HEK293 (cell line): ENCODE results near the gene TRAF5.

Experiments
- HOXC10 ChIP-seq: sonication (generic); formaldehyde crosslinking; IDR thresholded peaks from 2 replicates; pipeline ENCODE4 v1.8.1; 2023; ENCODE audit warnings: mild to moderate bottlenecking, missing genetic modification reagents
- KLF8 ChIP-seq: fragments of 450-650 bp; formaldehyde crosslinking; IDR thresholded peaks from 2 replicates; pipeline ENCODE4 v1.5.1; 2016; ENCODE audit warnings: missing biosample characterization, missing genetic modification characterization
- KLF9 ChIP-seq: fragments of 450-650 bp; formaldehyde crosslinking; IDR thresholded peaks from 2 replicates; pipeline ENCODE4 v1.5.1; 2016; ENCODE audit warnings: missing biosample characterization, missing genetic modification characterization, low read depth
- RBAK ChIP-seq: fragments of 450-650 bp; formaldehyde crosslinking; IDR thresholded peaks from 2 replicates; pipeline ENCODE4 v1.5.1; 2016; ENCODE audit warnings: missing biosample characterization, missing genetic modification characterization
- SCRT2 ChIP-seq: fragments of 450-650 bp; formaldehyde crosslinking; IDR thresholded peaks from 2 replicates; pipeline ENCODE4 v1.5.1; 2016; ENCODE audit warnings: missing biosample characterization, missing genetic modification characterization
- SP7 ChIP-seq: fragments of 450-650 bp; formaldehyde crosslinking; IDR thresholded peaks from 2 replicates; pipeline ENCODE4 v1.5.1; 2016; ENCODE audit warnings: missing biosample characterization, missing genetic modification characterization
- YY1 ChIP-seq: fragments of 450-650 bp; formaldehyde crosslinking; IDR thresholded peaks from 2 replicates; pipeline ENCODE4 v1.5.1; 2018; ENCODE audit warnings: missing biosample characterization, missing genetic modification characterization
- ZFP37 ChIP-seq: fragments of 450-650 bp; formaldehyde crosslinking; IDR thresholded peaks from 2 replicates; pipeline ENCODE4 v1.5.1; 2016; ENCODE audit warnings: missing biosample characterization, missing genetic modification characterization
- ZNF184 ChIP-seq: fragments of 450-650 bp; IDR thresholded peaks from 2 replicates; pipeline ENCODE4 v1.5.1; 2018; ENCODE audit warnings: missing biosample characterization, mild to moderate bottlenecking, missing genetic modification characterization
- ZNF19 ChIP-seq: fragments of 450-650 bp; formaldehyde crosslinking; IDR thresholded peaks from 2 replicates; pipeline ENCODE4; 2016; ENCODE audit warnings: missing biosample characterization, missing genetic modification characterization, low read depth
- ZNF202 ChIP-seq: fragments of 450-650 bp; formaldehyde crosslinking; IDR thresholded peaks from 2 replicates; pipeline ENCODE4 v1.5.1; 2016; ENCODE audit warnings: missing biosample characterization, missing genetic modification characterization, borderline replicate concordance
- ZNF266 ChIP-seq: fragments of 450-650 bp; formaldehyde crosslinking; IDR thresholded peaks from 2 replicates; pipeline ENCODE4 v1.5.1; 2016; ENCODE audit warnings: missing biosample characterization, missing genetic modification characterization, low read depth
- ZNF324 ChIP-seq: fragments of 450-650 bp; formaldehyde crosslinking; IDR thresholded peaks from 2 replicates; pipeline ENCODE4 v1.5.1; 2016; ENCODE audit warnings: missing biosample characterization, missing genetic modification characterization
- ZNF433 ChIP-seq: fragments of 450-650 bp; formaldehyde crosslinking; IDR thresholded peaks from 2 replicates; pipeline ENCODE4 v1.5.1; 2016; ENCODE audit warnings: missing biosample characterization, missing genetic modification characterization, low read depth
- ZNF473 ChIP-seq: fragments of 450-650 bp; formaldehyde crosslinking; IDR thresholded peaks from 2 replicates; pipeline ENCODE4 v1.5.1; 2017; ENCODE audit warnings: missing biosample characterization, missing genetic modification characterization
- ZNF510 ChIP-seq: fragments of 450-650 bp; formaldehyde crosslinking; IDR thresholded peaks from 2 replicates; pipeline ENCODE4 v1.5.1; 2018; ENCODE audit warnings: mild to moderate bottlenecking, missing genetic modification characterization, missing biosample characterization; ENCODE audit not compliant: insufficient replicate concordance
- ZNF544 ChIP-seq: fragments of 450-650 bp; formaldehyde crosslinking; IDR thresholded peaks from 2 replicates; pipeline ENCODE4 v1.5.0; 2017; ENCODE audit warnings: missing biosample characterization, missing genetic modification characterization
- ZNF555 ChIP-seq: fragments of 450-650 bp; formaldehyde crosslinking; conservative IDR thresholded peaks from 2 replicates; pipeline ENCODE4 v1.5.1; 2017; ENCODE audit warnings: missing biosample characterization, mild to moderate bottlenecking, missing genetic modification characterization, inconsistent platforms
- ZNF585B ChIP-seq: fragments of 450-650 bp; formaldehyde crosslinking; IDR thresholded peaks from 2 replicates; pipeline ENCODE4 v1.5.1; 2016; ENCODE audit warnings: missing biosample characterization, missing genetic modification characterization
- ZNF621 ChIP-seq: fragments of 450-650 bp; formaldehyde crosslinking; IDR thresholded peaks from 2 replicates; pipeline ENCODE4 v1.5.1; 2017; ENCODE audit warnings: missing biosample characterization, missing genetic modification characterization
- ZNF624 ChIP-seq: fragments of 450-650 bp; formaldehyde crosslinking; IDR thresholded peaks from 2 replicates; pipeline ENCODE4 v1.5.1; 2017; ENCODE audit warnings: missing biosample characterization, missing genetic modification characterization
- ZNF626 ChIP-seq: fragments of 450-650 bp; sonication (Bioruptor Pico); formaldehyde crosslinking; IDR thresholded peaks from 2 replicates; pipeline ENCODE4 v1.5.1; 2018; ENCODE audit warnings: missing biosample characterization, missing genetic modification characterization, inconsistent platforms
- ZNF629 ChIP-seq: fragments of 450-650 bp; formaldehyde crosslinking; IDR thresholded peaks from 2 replicates; pipeline ENCODE4 v1.5.1; 2017; ENCODE audit warnings: missing biosample characterization, missing genetic modification characterization
- ZNF664 ChIP-seq: fragments of 450-650 bp; formaldehyde crosslinking; IDR thresholded peaks from 2 replicates; pipeline ENCODE4 v1.5.1; 2016; ENCODE audit warnings: missing biosample characterization, missing genetic modification characterization
- ZNF707 ChIP-seq: fragments of 450-650 bp; formaldehyde crosslinking; IDR thresholded peaks from 2 replicates; pipeline ENCODE4 v1.5.1; 2016; ENCODE audit warnings: missing biosample characterization, missing genetic modification characterization
- ZNF747 ChIP-seq: fragments of 450-650 bp; formaldehyde crosslinking; IDR thresholded peaks from 2 replicates; pipeline ENCODE4 v1.5.1; 2016; ENCODE audit warnings: missing biosample characterization, missing genetic modification characterization
- ZNF768 ChIP-seq: fragments of 450-650 bp; formaldehyde crosslinking; IDR thresholded peaks from 2 replicates; pipeline ENCODE4 v1.5.1; 2018; ENCODE audit warnings: missing biosample characterization, mild to moderate bottlenecking, missing genetic modification characterization
- ZNF830 ChIP-seq: fragments of 450-650 bp; IDR thresholded peaks from 2 replicates; pipeline ENCODE4 v1.5.0; 2018; ENCODE audit warnings: missing biosample characterization, missing genetic modification characterization, low read depth, mild to moderate bottlenecking, moderate library complexity
- ZNF837 ChIP-seq: fragments of 450-650 bp; formaldehyde crosslinking; IDR thresholded peaks from 2 replicates; pipeline ENCODE4 v1.5.1; 2016; ENCODE audit warnings: missing biosample characterization, missing genetic modification characterization
- TF ChIP-seq, protein P1 (sequence below): fragments of 450-650 bp; formaldehyde crosslinking; IDR thresholded peaks from 2 replicates; pipeline ENCODE4 v1.5.1; 2016; ENCODE audit warnings: missing biosample characterization, missing genetic modification characterization
- TF ChIP-seq, protein P2 (sequence below): fragments of 450-650 bp; formaldehyde crosslinking; IDR thresholded peaks from 2 replicates; pipeline ENCODE4 v1.5.1; 2016; ENCODE audit warnings: missing biosample characterization, missing genetic modification characterization
- TF ChIP-seq, protein P3 (sequence below): fragments of 450-650 bp; formaldehyde crosslinking; IDR thresholded peaks from 2 replicates; pipeline ENCODE4 v1.5.1; 2016; ENCODE audit warnings: missing biosample characterization, missing genetic modification characterization
- TF ChIP-seq, protein P4 (sequence below): fragments of 450-650 bp; formaldehyde crosslinking; IDR thresholded peaks from 2 replicates; pipeline ENCODE4 v1.5.1; 2017; ENCODE audit warnings: missing biosample characterization, missing genetic modification characterization
- TF ChIP-seq, protein P5 (sequence below): fragments of 450-650 bp; formaldehyde crosslinking; IDR thresholded peaks from 2 replicates; pipeline ENCODE4 v1.5.1; 2016; ENCODE audit warnings: missing biosample characterization, missing genetic modification characterization

Gene TRAF5

DNA sequence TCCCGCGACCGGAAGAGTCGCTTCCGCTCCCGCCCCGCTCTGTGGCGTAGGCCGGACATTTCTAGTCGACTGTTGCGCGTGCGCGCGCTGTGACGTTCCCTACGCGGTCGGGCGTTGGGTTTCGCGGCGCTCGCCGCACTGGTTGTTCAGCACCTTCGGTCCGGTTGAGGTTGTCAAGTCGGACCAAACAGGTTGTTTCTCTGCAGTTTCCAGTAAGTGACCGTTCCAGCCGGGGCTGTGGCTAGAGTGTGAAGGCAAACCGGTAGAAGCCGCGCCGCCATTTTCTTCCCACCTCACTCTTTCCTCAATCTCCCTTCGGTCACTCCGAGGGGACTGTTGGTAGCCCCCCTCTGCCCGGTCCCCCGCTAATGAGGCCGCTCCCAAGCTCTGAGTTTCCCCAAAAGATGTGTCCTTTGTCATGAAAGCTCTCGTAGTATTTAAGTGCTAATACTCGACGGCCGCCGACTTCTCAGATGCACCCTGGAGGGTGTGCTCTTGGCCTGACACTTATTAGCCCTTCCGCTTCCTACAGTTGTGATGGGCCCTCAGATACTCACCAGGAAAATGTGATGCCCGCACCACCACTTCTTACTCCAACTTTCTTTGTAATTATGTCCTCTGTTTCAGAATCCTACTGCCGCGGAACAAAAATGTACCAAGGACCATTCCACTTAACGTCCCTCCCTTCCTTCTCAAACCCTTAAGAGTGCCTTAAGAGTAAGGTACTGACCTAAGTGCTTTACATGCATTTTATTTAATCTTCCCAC, 56.3 kb downstream of the TRAF5 start (continued):
- peak; percentile 72 for TF ChIP-seq SP7 (tag by site-specific recombination)
- TF ChIP-seq, protein P1, sequence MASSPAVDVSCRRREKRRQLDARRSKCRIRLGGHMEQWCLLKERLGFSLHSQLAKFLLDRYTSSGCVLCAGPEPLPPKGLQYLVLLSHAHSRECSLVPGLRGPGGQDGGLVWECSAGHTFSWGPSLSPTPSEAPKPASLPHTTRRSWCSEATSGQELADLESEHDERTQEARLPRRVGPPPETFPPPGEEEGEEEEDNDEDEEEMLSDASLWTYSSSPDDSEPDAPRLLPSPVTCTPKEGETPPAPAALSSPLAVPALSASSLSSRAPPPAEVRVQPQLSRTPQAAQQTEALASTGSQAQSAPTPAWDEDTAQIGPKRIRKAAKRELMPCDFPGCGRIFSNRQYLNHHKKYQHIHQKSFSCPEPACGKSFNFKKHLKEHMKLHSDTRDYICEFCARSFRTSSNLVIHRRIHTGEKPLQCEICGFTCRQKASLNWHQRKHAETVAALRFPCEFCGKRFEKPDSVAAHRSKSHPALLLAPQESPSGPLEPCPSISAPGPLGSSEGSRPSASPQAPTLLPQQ (tag by site-specific recombination): peak; percentile 61
- TF ChIP-seq, protein P2, sequence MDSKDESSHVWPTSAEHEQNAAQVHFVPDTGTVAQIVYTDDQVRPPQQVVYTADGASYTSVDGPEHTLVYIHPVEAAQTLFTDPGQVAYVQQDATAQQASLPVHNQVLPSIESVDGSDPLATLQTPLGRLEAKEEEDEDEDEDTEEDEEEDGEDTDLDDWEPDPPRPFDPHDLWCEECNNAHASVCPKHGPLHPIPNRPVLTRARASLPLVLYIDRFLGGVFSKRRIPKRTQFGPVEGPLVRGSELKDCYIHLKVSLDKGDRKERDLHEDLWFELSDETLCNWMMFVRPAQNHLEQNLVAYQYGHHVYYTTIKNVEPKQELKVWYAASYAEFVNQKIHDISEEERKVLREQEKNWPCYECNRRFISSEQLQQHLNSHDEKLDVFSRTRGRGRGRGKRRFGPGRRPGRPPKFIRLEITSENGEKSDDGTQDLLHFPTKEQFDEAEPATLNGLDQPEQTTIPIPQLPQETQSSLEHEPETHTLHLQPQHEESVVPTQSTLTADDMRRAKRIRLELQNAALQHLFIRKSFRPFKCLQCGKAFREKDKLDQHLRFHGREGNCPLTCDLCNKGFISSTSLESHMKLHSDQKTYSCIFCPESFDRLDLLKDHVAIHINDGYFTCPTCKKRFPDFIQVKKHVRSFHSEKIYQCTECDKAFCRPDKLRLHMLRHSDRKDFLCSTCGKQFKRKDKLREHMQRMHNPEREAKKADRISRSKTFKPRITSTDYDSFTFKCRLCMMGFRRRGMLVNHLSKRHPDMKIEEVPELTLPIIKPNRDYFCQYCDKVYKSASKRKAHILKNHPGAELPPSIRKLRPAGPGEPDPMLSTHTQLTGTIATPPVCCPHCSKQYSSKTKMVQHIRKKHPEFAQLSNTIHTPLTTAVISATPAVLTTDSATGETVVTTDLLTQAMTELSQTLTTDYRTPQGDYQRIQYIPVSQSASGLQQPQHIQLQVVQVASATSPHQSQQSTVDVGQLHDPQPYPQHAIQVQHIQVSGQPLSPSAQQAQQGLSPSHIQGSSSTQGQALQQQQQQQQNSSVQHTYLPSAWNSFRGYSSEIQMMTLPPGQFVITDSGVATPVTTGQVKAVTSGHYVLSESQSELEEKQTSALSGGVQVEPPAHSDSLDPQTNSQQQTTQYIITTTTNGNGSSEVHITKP (tag by site-specific recombination): peak; percentile 26; the same call in 1 of the 2 replicates
- TF ChIP-seq ZNF707 (tag by site-specific recombination): no peak
- TF ChIP-seq ZNF624: no peak
- no peak for TF ChIP-seq ZNF830 (tag by site-specific recombination)
- TF ChIP-seq ZNF324 (tag by site-specific recombination): no peak
- no peak for TF ChIP-seq ZNF747 (tag by site-specific recombination)
- TF ChIP-seq ZNF19 (tag by site-specific recombination): no peak
- no peak for TF ChIP-seq ZNF621
- no peak for TF ChIP-seq ZNF266 (tag by site-specific recombination)
- TF ChIP-seq KLF8: peak; percentile 61
- 0 out of 2 replicates have a peak, but pooled peaks have one; percentile 24 for TF ChIP-seq ZFP37 (tag by site-specific recombination)
- TF ChIP-seq ZNF555 (tag by site-specific recombination): no peak
- no peak for TF ChIP-seq ZNF202 (tag by site-specific recombination)
- TF ChIP-seq HOXC10 (CRISPR knock-in tag): no peak
- no peak for TF ChIP-seq RBAK
- TF ChIP-seq ZNF510 (tag by site-specific recombination): no peak
- peak; percentile 77 for TF ChIP-seq ZNF629
- TF ChIP-seq ZNF585B (tag by site-specific recombination): no peak
- no peak for TF ChIP-seq ZNF544 (tag by site-specific recombination)
- TF ChIP-seq ZNF433: no peak
- no peak for TF ChIP-seq ZNF837 (tag by site-specific recombination)
- no peak for TF ChIP-seq ZNF664 (tag by site-specific recombination)
- TF ChIP-seq, protein P3, sequence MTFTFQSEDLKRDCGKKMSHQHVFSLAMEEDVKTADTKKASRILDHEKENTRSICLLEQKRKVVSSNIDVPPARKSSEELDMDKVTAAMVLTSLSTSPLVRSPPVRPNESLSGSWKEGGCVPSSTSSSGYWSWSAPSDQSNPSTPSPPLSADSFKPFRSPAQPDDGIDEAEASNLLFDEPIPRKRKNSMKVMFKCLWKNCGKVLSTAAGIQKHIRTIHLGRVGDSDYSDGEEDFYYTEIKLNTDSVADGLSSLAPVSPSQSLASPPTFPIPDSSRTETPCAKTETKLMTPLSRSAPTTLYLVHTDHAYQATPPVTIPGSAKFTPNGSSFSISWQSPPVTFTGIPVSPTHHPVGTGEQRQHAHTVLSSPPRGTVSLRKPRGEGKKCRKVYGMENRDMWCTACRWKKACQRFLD (tag by site-specific recombination): no peak
- no peak for TF ChIP-seq ZNF768
- no peak; the same call in 1 of the 2 replicates for TF ChIP-seq ZNF184
- TF ChIP-seq, protein P4, sequence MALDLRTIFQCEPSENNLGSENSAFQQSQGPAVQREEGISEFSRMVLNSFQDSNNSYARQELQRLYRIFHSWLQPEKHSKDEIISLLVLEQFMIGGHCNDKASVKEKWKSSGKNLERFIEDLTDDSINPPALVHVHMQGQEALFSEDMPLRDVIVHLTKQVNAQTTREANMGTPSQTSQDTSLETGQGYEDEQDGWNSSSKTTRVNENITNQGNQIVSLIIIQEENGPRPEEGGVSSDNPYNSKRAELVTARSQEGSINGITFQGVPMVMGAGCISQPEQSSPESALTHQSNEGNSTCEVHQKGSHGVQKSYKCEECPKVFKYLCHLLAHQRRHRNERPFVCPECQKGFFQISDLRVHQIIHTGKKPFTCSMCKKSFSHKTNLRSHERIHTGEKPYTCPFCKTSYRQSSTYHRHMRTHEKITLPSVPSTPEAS (tag by site-specific recombination): no peak
- TF ChIP-seq KLF9: no peak; the same call in 1 of the 2 replicates
- peak; percentile 97 for TF ChIP-seq SCRT2
- TF ChIP-seq ZNF626 (tag by site-specific recombination): no peak
- TF ChIP-seq YY1 (tag by site-specific recombination): peak; percentile 86
- TF ChIP-seq, protein P5, sequence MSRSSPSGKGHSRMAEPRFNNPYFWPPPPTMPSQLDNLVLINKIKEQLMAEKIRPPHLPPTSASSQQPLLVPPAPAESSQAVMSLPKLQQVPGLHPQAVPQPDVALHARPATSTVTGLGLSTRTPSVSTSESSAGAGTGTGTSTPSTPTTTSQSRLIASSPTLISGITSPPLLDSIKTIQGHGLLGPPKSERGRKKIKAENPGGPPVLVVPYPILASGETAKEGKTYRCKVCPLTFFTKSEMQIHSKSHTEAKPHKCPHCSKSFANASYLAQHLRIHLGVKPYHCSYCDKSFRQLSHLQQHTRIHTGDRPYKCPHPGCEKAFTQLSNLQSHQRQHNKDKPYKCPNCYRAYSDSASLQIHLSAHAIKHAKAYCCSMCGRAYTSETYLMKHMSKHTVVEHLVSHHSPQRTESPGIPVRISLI (tag by site-specific recombination): no peak
- TF ChIP-seq ZNF473 (tag by site-specific recombination): no peak
